Peyer's patch (tissue), 4 donors: Measurements from ENCODE around the gene DNAJB4.

Experiments
- CTCF ChIP-seq, 6 experiments: fragments of 450-650 bp in 4 of 6; fragments of 200-600 bp in 2 of 6; sonication (generic) in 1 of 6; IDR thresholded peaks; one replicate each; pipeline ENCODE4 v1.5.1; 2017 to 2019; ENCODE audit warnings: antibody characterized with exemption in 6 of 6, mild to moderate bottlenecking in 3 of 6, moderate library complexity in 1 of 6
- POLR2A ChIP-seq, 2 donors: fragments of 450-650 bp; IDR thresholded peaks; one replicate each; pipeline ENCODE4 v1.5.1; 2017; ENCODE audit warnings: antibody characterized with exemption in 2 of 2, mild to moderate bottlenecking in 2 of 2, moderate library complexity in 2 of 2

DNA sequence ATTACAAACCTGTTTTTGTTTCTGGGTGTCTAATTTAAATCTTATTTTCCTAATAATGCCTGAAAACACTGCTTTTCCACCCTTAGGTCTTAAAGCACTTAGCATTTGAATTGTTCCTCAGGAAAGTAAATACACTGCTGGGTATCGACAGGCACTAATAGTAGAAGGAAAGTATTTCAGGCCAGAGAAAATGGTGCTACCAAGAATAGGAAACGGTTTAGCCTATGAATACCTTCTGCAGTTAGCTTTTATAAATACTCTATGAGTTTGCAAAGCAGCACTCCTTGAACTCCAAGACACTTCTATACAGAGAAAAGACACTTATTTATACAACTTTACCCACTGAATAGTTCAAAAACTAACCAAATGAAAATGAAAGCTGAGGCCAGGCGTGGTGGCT, 32.7 kb upstream of the DNAJB4 start:
- no peak for TF ChIP-seq CTCF (IDR thresholded peaks at IDR 0.05)
- TF ChIP-seq POLR2A (IDR thresholded peaks at IDR 0.05), result no peak
